ENCODE measurements around the gene R3HDML.

Gene R3HDML

DNA sequence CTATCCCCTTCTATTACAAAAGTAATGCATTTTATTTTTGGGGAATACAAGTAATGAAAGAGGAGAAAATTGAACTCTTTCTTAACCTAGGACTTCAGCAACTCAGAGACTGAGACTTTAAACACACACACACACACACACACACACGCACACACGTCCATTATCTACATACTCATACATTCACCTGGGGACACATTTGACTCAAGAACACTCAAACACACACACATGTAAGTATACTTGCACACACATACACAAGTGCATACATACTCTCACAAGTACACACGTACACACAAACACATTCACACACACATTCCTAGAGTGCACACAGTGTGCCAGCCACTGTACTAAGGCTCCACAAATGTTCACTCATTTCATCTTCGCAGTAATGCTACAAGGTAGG is 2.1 kb upstream of the R3HDML start:
- no peaks in the 10 kb centered on the region for H3K9me3 Mint-ChIP-seq
- peaks cover 14% of the 10 kb centered on the region for H3K27me3 Mint-ChIP-seq (ENCODE audit: low read depth, poor library complexity)
- no peaks in the 10 kb centered on the region for H3K36me3 Mint-ChIP-seq (ENCODE audit: low read depth)
- DNase-seq: no peak
- H3K4me1 Mint-ChIP-seq: peaks cover 24% of the 10 kb centered on the region
- no peak overlapping the region for H3K4me3 Mint-ChIP-seq
- TF ChIP-seq, protein P1, sequence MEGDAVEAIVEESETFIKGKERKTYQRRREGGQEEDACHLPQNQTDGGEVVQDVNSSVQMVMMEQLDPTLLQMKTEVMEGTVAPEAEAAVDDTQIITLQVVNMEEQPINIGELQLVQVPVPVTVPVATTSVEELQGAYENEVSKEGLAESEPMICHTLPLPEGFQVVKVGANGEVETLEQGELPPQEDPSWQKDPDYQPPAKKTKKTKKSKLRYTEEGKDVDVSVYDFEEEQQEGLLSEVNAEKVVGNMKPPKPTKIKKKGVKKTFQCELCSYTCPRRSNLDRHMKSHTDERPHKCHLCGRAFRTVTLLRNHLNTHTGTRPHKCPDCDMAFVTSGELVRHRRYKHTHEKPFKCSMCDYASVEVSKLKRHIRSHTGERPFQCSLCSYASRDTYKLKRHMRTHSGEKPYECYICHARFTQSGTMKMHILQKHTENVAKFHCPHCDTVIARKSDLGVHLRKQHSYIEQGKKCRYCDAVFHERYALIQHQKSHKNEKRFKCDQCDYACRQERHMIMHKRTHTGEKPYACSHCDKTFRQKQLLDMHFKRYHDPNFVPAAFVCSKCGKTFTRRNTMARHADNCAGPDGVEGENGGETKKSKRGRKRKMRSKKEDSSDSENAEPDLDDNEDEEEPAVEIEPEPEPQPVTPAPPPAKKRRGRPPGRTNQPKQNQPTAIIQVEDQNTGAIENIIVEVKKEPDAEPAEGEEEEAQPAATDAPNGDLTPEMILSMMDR (IDR thresholded peaks at IDR 0.05): no peak
- H3K27ac Mint-ChIP-seq: no peak overlapping the region

- Mint-ChIP-seq H3K36me3 (ENCODE audit: low read depth) (no peaks in the 10 kb centered on the region), H3K4me1 (peaks cover 19% of the 10 kb centered on the region), H3K9me3 (no peaks in the 10 kb centered on the region), H3K27me3 (ENCODE audit: low read depth, poor library complexity) (peaks cover 11% of the 10 kb centered on the region), H3K27ac (no peak overlapping the region), H3K4me3 (no peak overlapping the region)
- TF ChIP-seq, protein P1 (IDR thresholded peaks at IDR 0.05): no peak
- no peak for DNase-seq
Measured at GRCh38 chr20:44335675-44336074, 1.2 kb upstream of the R3HDML start.

GRCh38 chr20:44336086-44336485 is 757 bp upstream of the R3HDML start:
- H3K4me1 Mint-ChIP-seq: peaks cover 19% of the 10 kb centered on the region
- H3K4me3 Mint-ChIP-seq: peak overlapping the region; percentile 5
- H3K27ac Mint-ChIP-seq: no peak overlapping the region
- peaks cover 9% of the 10 kb centered on the region for H3K27me3 Mint-ChIP-seq (ENCODE audit: low read depth, poor library complexity)
- DNase-seq: peak; percentile 44
- no peaks in the 10 kb centered on the region for H3K36me3 Mint-ChIP-seq (ENCODE audit: low read depth)
- TF ChIP-seq, protein P1 (IDR thresholded peaks at IDR 0.05): no peak
- no peaks in the 10 kb centered on the region for H3K9me3 Mint-ChIP-seq

GRCh38 chr20:44342248-44342647 is 5.4 kb downstream of the R3HDML start:
- TF ChIP-seq, protein P1 (IDR thresholded peaks at IDR 0.05): no peak
- Mint-ChIP-seq H3K27me3 (ENCODE audit: low read depth, poor library complexity) (peaks cover 4% of the 10 kb centered on the region), H3K4me1 (peaks cover 22% of the 10 kb centered on the region), H3K36me3 (ENCODE audit: low read depth) (no peaks in the 10 kb centered on the region), H3K27ac (peak overlapping the region; percentile 62), H3K4me3 (no peak overlapping the region), H3K9me3 (no peaks in the 10 kb centered on the region)
- no peak for DNase-seq

DNA sequence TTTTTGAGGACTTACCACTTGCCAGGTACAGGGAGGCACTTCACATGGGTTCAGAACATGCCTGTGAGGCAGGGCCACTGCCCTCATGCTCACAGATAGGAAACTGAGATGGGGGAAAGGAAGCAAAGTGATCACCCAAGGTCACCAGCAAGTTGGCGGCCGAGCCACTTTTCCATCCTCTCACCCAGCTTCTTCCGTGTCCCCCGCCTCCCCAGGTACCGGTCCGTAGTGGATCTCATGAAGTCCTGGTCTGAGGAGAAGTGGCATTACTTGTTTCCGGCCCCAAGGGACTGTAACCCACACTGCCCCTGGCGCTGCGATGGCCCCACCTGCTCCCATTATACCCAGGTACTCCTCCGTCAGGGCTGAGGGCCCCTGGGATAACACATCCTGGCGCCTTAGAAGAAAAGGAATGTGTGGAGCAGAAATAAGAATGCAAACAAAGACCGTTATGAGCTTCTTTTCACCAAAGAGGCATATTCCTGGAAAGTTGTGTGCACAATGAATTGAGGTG is 6.4 kb downstream of the R3HDML start:
- Mint-ChIP-seq H3K27ac (no peak overlapping the region), H3K36me3 (ENCODE audit: low read depth) (no peaks in the 10 kb centered on the region), H3K27me3 (ENCODE audit: low read depth, poor library complexity) (peaks cover 2% of the 10 kb centered on the region), H3K4me1 (peaks cover 22% of the 10 kb centered on the region), H3K4me3 (no peak overlapping the region), H3K9me3 (no peaks in the 10 kb centered on the region)
- DNase-seq: no peak
- TF ChIP-seq, protein P1 (IDR thresholded peaks at IDR 0.05): no peak

- Mint-ChIP-seq H3K9me3 (no peaks in the 10 kb centered on the region), H3K4me3 (no peak overlapping the region), H3K27me3 (ENCODE audit: low read depth, poor library complexity) (no peaks in the 10 kb centered on the region), H3K27ac (no peak overlapping the region), H3K36me3 (ENCODE audit: low read depth) (no peaks in the 10 kb centered on the region), H3K4me1 (peaks cover 22% of the 10 kb centered on the region)
- TF ChIP-seq, protein P1 (IDR thresholded peaks at IDR 0.05): no peak
- no peak for DNase-seq
Measured at GRCh38 chr20:44344723-44345122, 7.9 kb downstream of the R3HDML start.

Measured in nephron progenitor cell (in vitro differentiated cells).